ENCODE measurements around the gene TEAD1.

The TEAD1 gene

GRCh38 chr11:12810568-12810894, 136.3 kb downstream of the TEAD1 start:
- no peak for DNase-seq (ENCODE audit: low read depth)

- DNase-seq (ENCODE audit: low read depth): no peak
These were observed 137.6 kb downstream of the TEAD1 start for GRCh38 chr11:12811861-12812260.

- no peak for DNase-seq (ENCODE audit: low read depth)
These were observed 138.6 kb downstream of the TEAD1 start for GRCh38 chr11:12812849-12813248.

GRCh38 chr11:12813371-12814225, 139.4 kb downstream of the TEAD1 start:
- DNase-seq (ENCODE audit: low read depth): no peak

GRCh38 chr11:12815129-12815480, 140.9 kb downstream of the TEAD1 start:
- DNase-seq (ENCODE audit: low read depth): no peak

GRCh38 chr11:12815931-12816494, 141.8 kb downstream of the TEAD1 start:
- no peak for DNase-seq (ENCODE audit: low read depth)

- no peak for DNase-seq (ENCODE audit: low read depth)
These were observed 143.6 kb downstream of the TEAD1 start for GRCh38 chr11:12817681-12818332.

- DNase-seq (ENCODE audit: low read depth): no peak
These were observed 144.3 kb downstream of the TEAD1 start for GRCh38 chr11:12818333-12819015.

GRCh38 chr11:12822392-12823022, 148.3 kb downstream of the TEAD1 start:
- no peak for DNase-seq (ENCODE audit: low read depth)

GRCh38 chr11:12824281-12825041, 150.2 kb downstream of the TEAD1 start:
- DNase-seq (ENCODE audit: low read depth): no peak

- DNase-seq (ENCODE audit: low read depth): no peak
These were observed 152.2 kb downstream of the TEAD1 start for GRCh38 chr11:12826441-12826840.

- no peak for DNase-seq (ENCODE audit: low read depth)
These were observed 153.1 kb downstream of the TEAD1 start for GRCh38 chr11:12827369-12827768.

- DNase-seq (ENCODE audit: low read depth): no peak
These were observed 153.9 kb downstream of the TEAD1 start for GRCh38 chr11:12827929-12828812.

GRCh38 chr11:12829131-12829530, 154.9 kb downstream of the TEAD1 start:
- DNase-seq (ENCODE audit: low read depth): no peak

GRCh38 chr11:12829540-12830314, 155.5 kb downstream of the TEAD1 start:
- no peak for DNase-seq (ENCODE audit: low read depth)

GRCh38 chr11:12831471-12832202, 157.4 kb downstream of the TEAD1 start:
- DNase-seq (ENCODE audit: low read depth): no peak

- no peak for DNase-seq (ENCODE audit: low read depth)
These were observed 158.4 kb downstream of the TEAD1 start for GRCh38 chr11:12832480-12833224.

GRCh38 chr11:12834166-12834565, 159.9 kb downstream of the TEAD1 start:
- no peak for DNase-seq (ENCODE audit: low read depth)
